GM12878 (cell line): ENCODE results near the gene DLGAP3. TPM values are rescaled to one million over a fixed set of nuclear protein-coding genes. Genes with fewer than 3 reads are reported as not detected.

Source experiments
- ATAC-seq: fragments of 200-7000 bp; cut with Tn5 transposase; 3 replicates; pipeline ENCODE4 v1.9.1; 2020; ENCODE audit warnings: mild to moderate bottlenecking, moderate library complexity
- BruUV-seq: library from RNA; stranded (reverse); fragments of 400-500 nt; replicated peaks from 2 replicates; lab custom pipeline; 2021; lab: Mats Ljungman, UMichigan
- CTCF ChIA-PET: fragments of 300-600 bp; sonication (Branson Sonifier 250); formaldehyde crosslinking; extraction: SDS; loops from one replicate; lab custom pipeline; 2021; ENCODE audit warnings: inconsistent platforms; lab: Yijun Ruan, JAX
- POLR2A ChIA-PET: fragments of 350-600 bp; formaldehyde crosslinking; extraction: SDS; loops from one replicate; lab custom pipeline; 2021; ENCODE audit warnings: inconsistent platforms; lab: Charles Lee
- RAD21 ChIA-PET: fragments of 300-600 bp; sonication (Branson Sonifier 250); formaldehyde crosslinking; loops from one replicate; lab custom pipeline; 2023; ENCODE audit warnings: antibody characterized with exemption; ENCODE audit not compliant: unreplicated experiment; lab: Charles Lee
- SMC1A ChIA-PET: fragments of 300-600 bp; sonication (Branson Sonifier 250); formaldehyde crosslinking; loops from one replicate; lab custom pipeline; 2023; ENCODE audit not compliant: unreplicated experiment, uncharacterized antibody; lab: Charles Lee
- DNase-seq: peaks from one replicate; pipeline ENCODE4 v3.0.0-alpha.2; 2011; ENCODE audit warnings: low read depth, low spot score
- FAIRE-seq: peaks from 3 replicates; lab custom pipeline; 2011; peaks lifted over from hg19 to GRCh38; lab: Jason Lieb, UNC
- H2AFZ ChIP-seq: 2 replicates; pipeline ENCODE4 v1.6.0; 2011; ENCODE audit warnings: low read depth, low read length, control low read depth; ENCODE audit not compliant: control insufficient read depth
- H3K27ac ChIP-seq: 2 replicates; pipeline ENCODE4 v1.5.1; 2011; ENCODE audit warnings: control low read depth; ENCODE audit not compliant: control insufficient read depth, insufficient read depth
- H3K27me3 ChIP-seq, 2 experiments: replicated peaks in 1 of 2; 2 replicates each; pipeline versions ENCODE4 v1.6.0 to v1.6.1; 2011; ENCODE audit warnings: low read length in 1 of 2; ENCODE audit not compliant: control insufficient read depth in 2 of 2, insufficient read depth in 2 of 2
- H3K36me3 ChIP-seq, 2 experiments: 2 replicates each; pipeline ENCODE4 v1.5.1; 2011; ENCODE audit warnings: low read length in 1 of 2; ENCODE audit not compliant: control insufficient read depth in 2 of 2, insufficient read depth in 2 of 2
- H3K4me1 ChIP-seq: 2 replicates; pipeline ENCODE4 v1.6.1; 2011; ENCODE audit warnings: mild to moderate bottlenecking, low read length, moderate library complexity, mixed read lengths; ENCODE audit not compliant: control insufficient read depth, insufficient read depth
- H3K4me2 ChIP-seq: 2 replicates; pipeline ENCODE4 v1.6.0; 2011; ENCODE audit warnings: control low read depth; ENCODE audit not compliant: control insufficient read depth, insufficient read depth
- H3K4me3 ChIP-seq: fragments of 200-600 bp; sonication (generic); 2 replicates; pipeline ENCODE4 v1.5.1; 2016
- H3K79me2 ChIP-seq: 2 replicates; pipeline ENCODE4 v1.6.0; 2011; ENCODE audit warnings: low read length; ENCODE audit not compliant: control insufficient read depth, insufficient read depth
- H3K9ac ChIP-seq: 2 replicates; pipeline ENCODE4 v1.8.0; 2011; ENCODE audit warnings: low read length, control low read depth, mixed read lengths; ENCODE audit not compliant: control insufficient read depth, insufficient read depth
- H3K9me3 ChIP-seq: replicated peaks from 3 replicates; pipeline ENCODE4 v1.5.1; 2011; ENCODE audit warnings: mild to moderate bottlenecking, low read length; ENCODE audit not compliant: control insufficient read depth, insufficient read depth
- H4K20me1 ChIP-seq: 2 replicates; pipeline ENCODE4 v1.6.0; 2011; ENCODE audit not compliant: control insufficient read depth, insufficient read depth
- CBFB ChIP-seq: IDR thresholded peaks from 2 replicates; pipeline ENCODE4 v1.6.1; 2016; ENCODE audit warnings: antibody characterized with exemption, low read depth
- HDAC2 ChIP-seq: fragments of 200-600 bp; sonication (generic); IDR thresholded peaks from 2 replicates; pipeline ENCODE4 v1.6.1; 2017
- HSF1 ChIP-seq: fragments of 150-350 bp; IDR thresholded peaks from 2 replicates; pipeline ENCODE4 v1.6.1; 2014; ENCODE audit warnings: mild to moderate bottlenecking, low read depth, low read length
- IKZF2 ChIP-seq, 2 experiments: fragments of 450-650 bp; IDR thresholded peaks; 2 replicates each; pipeline ENCODE4 v1.6.1; 2017; ENCODE audit warnings: mild to moderate bottlenecking in 2 of 2, moderate library complexity in 2 of 2
- PKNOX1 ChIP-seq: fragments of 450-650 bp; IDR thresholded peaks from 2 replicates; pipeline ENCODE4 v1.6.1; 2016; ENCODE audit warnings: mild to moderate bottlenecking
- SMAD5 ChIP-seq: IDR thresholded peaks from 2 replicates; pipeline ENCODE4 v1.6.1; 2016; ENCODE audit warnings: antibody characterized with exemption, low read depth
- ZBTB4 ChIP-seq: fragments of 450-650 bp; formaldehyde crosslinking; IDR thresholded peaks from 2 replicates; pipeline ENCODE4 v1.4.0; 2022; ENCODE audit warnings: mild to moderate bottlenecking, moderate library complexity
- ZNF24 ChIP-seq: fragments of 450-650 bp; IDR thresholded peaks from 2 replicates; pipeline ENCODE4 v1.6.1; 2017; ENCODE audit warnings: antibody characterized with exemption, mild to moderate bottlenecking
- ZNF274 ChIP-seq: IDR thresholded peaks from one replicate; pipeline ENCODE4 v1.8.0; 2011; ENCODE audit not compliant: insufficient read length, insufficient read depth
- WGBS: methylation state at CpG from one replicate; pipeline ENCODE4 v1.1.6; 2016; ENCODE audit warnings: low lambda C conversion rate; ENCODE audit not compliant: insufficient replicate concordance, insufficient coverage; ENCODE audit errors: missing lambda C conversion rate; 5-methylcytosine and 5-hydroxymethylcytosine counted together
- in situ Hi-C: fragments of 300-500 bp; cut with MboI; formaldehyde crosslinking; loops from 9 replicates; pipeline ENCODE4 v1.14.3; 2018; ENCODE audit warnings: mixed read lengths
- intact Hi-C: fragments of 100-400 bp; cut with micrococcal nuclease; formaldehyde crosslinking; loops from one replicate; pipeline ENCODE4 v1.14.2; 2022; ENCODE audit not compliant: unreplicated experiment
- polyA plus RNA-seq, 11 experiments: library from polyadenylated mRNA; depleted of rRNA in 4 of 11; unstranded in 6 of 11; stranded (reverse) in 5 of 11; fragments of >200 nt; fragmentation: Nextera tagmentation in 4 of 11; fragmentation: Illumina TruSeq in 1 of 11; extraction: Ambion mirVana in 4 of 11; extraction: Trizol in 1 of 11; gene quantifications; 1 replicate in 1 of 11; 2 replicates in 10 of 11; pipeline versions ENCODE4 v1.2.1 to v1.2.3, GENCODE V29; 2011 to 2016; ENCODE audit warnings: inconsistent platforms in 2 of 11, missing spikeins in 2 of 11, low read depth in 1 of 11
- total RNA-seq, 4 experiments: library from RNA; depleted of rRNA in 3 of 4; stranded (reverse); fragments of >200 nt in 3 of 4; fragmentation: Illumina TruSeq in 1 of 4; extraction: Trizol in 1 of 4; gene quantifications; 2 replicates each; pipeline versions ENCODE4 v1.2.1 to v1.2.3, GENCODE V29; 2013 to 2021

Gene DLGAP3
- total and polyA plus RNA-seq, 10 of the 15 experiments (the other 5 are each of a cell fraction or from before 2014, with no cell fraction given) = 0.03 to 0.15 (median 0.08) TPM; not detected in 4

- Histone ChIP-seq H3K9ac (peak overlapping the region; percentile 94), H3K27me3 (no peaks in the 10 kb centered on the region), H3K4me3 (peak overlapping the region; percentile 96), H3K36me3 (peaks cover 7 to 10% of the 10 kb centered on the region in 2 experiments; a peak in 3 of 4 replicates), H4K20me1 (no peaks in the 10 kb centered on the region), H3K4me1 (no peaks in the 10 kb centered on the region), H3K4me2 (peak overlapping the region; percentile 99), H3K9me3 (no peaks in the 10 kb centered on the region), H3K79me2 (peaks cover 32% of the 10 kb centered on the region), H3K27ac (peak overlapping the region; percentile 81), H2AFZ (peak overlapping the region; percentile 70)
- RAD21 ChIA-PET = no interaction called here
- POLR2A ChIA-PET = interaction anchor here (0.6 to 1.4 kb wide), 3 partner anchors 126 to 440 kb away, joined by 3 to 5 read pairs (median 4); partner anchors contain the start of genes TMEM35B and ZMYM1
- SMC1A ChIA-PET = no interaction called here
- ATAC-seq = peak; percentile 31
- TF ChIP-seq CBFB (no peak), ZNF274 (no peak), ZBTB4 (CRISPR knock-in tag) (no peak), IKZF2 (IDR thresholded peaks at IDR 0.05) (0 out of 4 replicates have a peak, but pooled peaks of 1 of the 2 experiments have one; percentile 1), ZNF24 (peak; percentile 71), SMAD5 (0 out of 2 replicates have a peak, but pooled peaks have one; percentile 8), HDAC2 (no peak), HSF1 (no peak), PKNOX1 (peak; percentile 77)
- CTCF ChIA-PET = interaction anchor here (1.0 to 3.9 kb wide), 9 partner anchors 8 to 451 kb away, joined by 3 to 26 read pairs (median 3); partner anchors contain the start of gene TMEM35B
- FAIRE-seq = peak; percentile 41
- BruUV-seq = no TSS peak
- in situ Hi-C loops = no loop called here
- WGBS = 1% methylated on average over 15 of the region's 15 CpGs
- no peak for DNase-seq
- intact Hi-C loops = loop anchor here (2.0 to 10.0 kb wide), 3 partner anchors 172 to 438 kb away; partner anchors contain the start of gene ZMYM6
Measured at GRCh38 chr1:34858901-34859445, 70.5 kb downstream of the DLGAP3 start.
